Lung (tissue), 12 donors: ENCODE data around the gene MED13L. TPM values are rescaled to one million over a fixed set of nuclear protein-coding genes. Genes with fewer than 3 reads are reported as not detected.

Experiments used
- ATAC-seq: fragments of 200-7000 bp; cut with Tn5 transposase; one replicate; pipeline ENCODE4 v1.9.1; 2020; ENCODE audit warnings: moderate number of reproducible peaks; ENCODE audit not compliant: insufficient read depth, low FRiP score
- DNase-seq, 3 donors: peaks; one replicate each; pipeline ENCODE4 v3.0.0-alpha.2; 2013 to 2017
- H3K27ac ChIP-seq, 2 donors: one replicate each; pipeline ENCODE4 v1.5.1; 2013; ENCODE audit warnings: mild to moderate bottlenecking in 2 of 2, moderate library complexity in 2 of 2, control low read depth in 1 of 2, inconsistent platforms in 1 of 2, low read depth in 1 of 2, low read length in 1 of 2
- H3K27me3 ChIP-seq, 3 donors: one replicate each; pipeline ENCODE4 v1.5.1; 2013; ENCODE audit warnings: low read length in 2 of 3; ENCODE audit not compliant: control insufficient read depth in 3 of 3, insufficient read depth in 3 of 3
- H3K36me3 ChIP-seq, 4 donors: one replicate each; pipeline ENCODE4 v1.5.1; 2013; ENCODE audit warnings: low read length in 4 of 4, mild to moderate bottlenecking in 1 of 4, moderate library complexity in 1 of 4; ENCODE audit not compliant: control insufficient read depth in 4 of 4, insufficient read depth in 4 of 4
- H3K4me1 ChIP-seq, 5 donors: one replicate each; pipeline ENCODE4 v1.5.1; 2013; ENCODE audit warnings: low read length in 5 of 5, mild to moderate bottlenecking in 2 of 5, moderate library complexity in 1 of 5; ENCODE audit not compliant: control insufficient read depth in 5 of 5, insufficient read depth in 5 of 5
- H3K4me3 ChIP-seq: one replicate; pipeline ENCODE4 v1.5.1; 2013; ENCODE audit warnings: mild to moderate bottlenecking, control low read depth, moderate library complexity
- H3K9ac ChIP-seq, 2 donors: one replicate each; pipeline ENCODE4 v1.5.1; 2013; ENCODE audit warnings: low read length in 2 of 2, control low read depth in 1 of 2; ENCODE audit not compliant: insufficient read depth in 1 of 2
- H3K9me3 ChIP-seq, 4 donors: one replicate each; pipeline ENCODE4 v1.5.1; 2013; ENCODE audit warnings: low read length in 3 of 4, mild to moderate bottlenecking in 1 of 4, moderate library complexity in 1 of 4; ENCODE audit not compliant: control insufficient read depth in 4 of 4, insufficient read depth in 3 of 4
- WGBS, 2 donors: extraction: QIAGEN DNeasy Blood & Tissue Kit; methylation state at CpG; one replicate each; pipeline ENCODE4 v1.1.7; 2013; 5-methylcytosine and 5-hydroxymethylcytosine counted together
- polyA plus RNA-seq, 2 donors: library from polyadenylated mRNA; stranded (reverse); fragments of 200-250 nt; gene quantifications; one replicate each; pipeline ENCODE4 v1.2.1, GENCODE V29; 2013
- total RNA-seq, 2 donors: library from RNA; depleted of rRNA in 1 of 2; stranded (reverse); fragments of >200 nt in 1 of 2; gene quantifications; one replicate each; pipeline ENCODE4 v1.2.1, GENCODE V29; 2014 to 2021
- TF ChIP-seq, protein P1 (sequence below): IDR thresholded peaks from 2 replicates; pipeline ENCODE4 v1.5.1; 2012; ENCODE audit warnings: mild to moderate bottlenecking; ENCODE audit errors: control extremely low read depth, extremely low read depth
- donor health status: control.
- donor health status: control.
- donor health status: Bipolar disorder and iron deficiency.
- donor health status: healthy.
- donor health status: DM: yes; HTN: yes; CAD: no.

MED13L gene
- total and polyA plus RNA-seq, 4 donors: 18.2 to 329 (median 71.4) TPM

DNA sequence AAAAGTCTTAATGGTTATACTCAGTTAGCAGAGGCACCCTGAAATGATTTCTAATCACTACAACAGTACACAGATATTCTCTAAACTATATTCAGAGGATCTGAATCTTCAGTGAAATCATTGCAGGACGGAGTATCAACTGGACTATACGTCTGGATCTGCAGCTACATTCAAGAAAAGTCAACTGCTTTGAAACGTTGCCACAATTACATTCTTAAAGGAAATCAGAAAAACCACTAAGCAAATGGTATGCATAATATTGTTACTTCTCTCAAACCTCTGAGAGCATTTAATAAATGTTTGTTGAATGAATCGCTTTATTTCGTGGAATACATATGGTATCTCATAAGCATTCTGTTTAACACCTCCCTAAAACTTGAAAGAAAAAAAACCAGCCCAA is 67.4 kb downstream of the MED13L start:
- H3K36me3 ChIP-seq: no peaks in the 10 kb centered on the region
- H3K27ac ChIP-seq: no peak overlapping the region
- peaks cover 0 to 24% (median 3%) of the 10 kb centered on the region in 5 donors for H3K4me1 ChIP-seq
- ATAC-seq (no peak), DNase-seq (no peak)
- 73 to 76% methylated on average over 5 of the region's 5 CpGs for WGBS, 2 donors
- H3K9me3 ChIP-seq: no peaks in the 10 kb centered on the region
- H3K4me3 ChIP-seq: no peak overlapping the region
- no peak overlapping the region for H3K9ac ChIP-seq
- TF ChIP-seq, protein P1, sequence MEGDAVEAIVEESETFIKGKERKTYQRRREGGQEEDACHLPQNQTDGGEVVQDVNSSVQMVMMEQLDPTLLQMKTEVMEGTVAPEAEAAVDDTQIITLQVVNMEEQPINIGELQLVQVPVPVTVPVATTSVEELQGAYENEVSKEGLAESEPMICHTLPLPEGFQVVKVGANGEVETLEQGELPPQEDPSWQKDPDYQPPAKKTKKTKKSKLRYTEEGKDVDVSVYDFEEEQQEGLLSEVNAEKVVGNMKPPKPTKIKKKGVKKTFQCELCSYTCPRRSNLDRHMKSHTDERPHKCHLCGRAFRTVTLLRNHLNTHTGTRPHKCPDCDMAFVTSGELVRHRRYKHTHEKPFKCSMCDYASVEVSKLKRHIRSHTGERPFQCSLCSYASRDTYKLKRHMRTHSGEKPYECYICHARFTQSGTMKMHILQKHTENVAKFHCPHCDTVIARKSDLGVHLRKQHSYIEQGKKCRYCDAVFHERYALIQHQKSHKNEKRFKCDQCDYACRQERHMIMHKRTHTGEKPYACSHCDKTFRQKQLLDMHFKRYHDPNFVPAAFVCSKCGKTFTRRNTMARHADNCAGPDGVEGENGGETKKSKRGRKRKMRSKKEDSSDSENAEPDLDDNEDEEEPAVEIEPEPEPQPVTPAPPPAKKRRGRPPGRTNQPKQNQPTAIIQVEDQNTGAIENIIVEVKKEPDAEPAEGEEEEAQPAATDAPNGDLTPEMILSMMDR: no peak
- H3K27me3 ChIP-seq: no peaks in the 10 kb centered on the region

DNA sequence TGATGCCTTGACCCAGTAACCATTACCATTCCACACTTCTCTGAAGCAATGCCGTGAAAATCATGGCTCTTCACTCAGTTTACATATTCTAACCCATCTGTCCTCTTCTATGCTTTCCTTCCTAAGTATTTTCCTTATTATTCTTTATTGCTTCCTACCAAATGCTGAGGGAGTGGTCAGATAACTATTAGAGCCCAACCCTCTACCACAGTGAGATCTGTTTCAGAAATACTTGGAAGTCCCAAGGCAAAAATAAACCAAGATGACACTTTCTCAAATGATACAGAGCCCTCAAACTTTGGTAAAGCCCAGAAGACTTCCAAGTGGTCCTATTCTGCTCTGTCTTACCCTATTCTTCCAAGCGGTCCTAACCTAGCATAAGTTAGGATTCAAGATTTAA is 68.0 kb downstream of the MED13L start:
- H3K27ac ChIP-seq: no peak overlapping the region
- H3K9me3 ChIP-seq: no peaks in the 10 kb centered on the region
- H3K9ac ChIP-seq: no peak overlapping the region
- 83 to 91% methylated on average over 2 of the region's 2 CpGs for WGBS, 2 donors
- H3K27me3 ChIP-seq: no peaks in the 10 kb centered on the region
- peaks cover 0 to 30% (median 3%) of the 10 kb centered on the region in 5 donors for H3K4me1 ChIP-seq
- TF ChIP-seq, protein P1: no peak
- H3K36me3 ChIP-seq: no peaks in the 10 kb centered on the region
- ATAC-seq (no peak), DNase-seq (no peak)
- no peak overlapping the region for H3K4me3 ChIP-seq

DNA sequence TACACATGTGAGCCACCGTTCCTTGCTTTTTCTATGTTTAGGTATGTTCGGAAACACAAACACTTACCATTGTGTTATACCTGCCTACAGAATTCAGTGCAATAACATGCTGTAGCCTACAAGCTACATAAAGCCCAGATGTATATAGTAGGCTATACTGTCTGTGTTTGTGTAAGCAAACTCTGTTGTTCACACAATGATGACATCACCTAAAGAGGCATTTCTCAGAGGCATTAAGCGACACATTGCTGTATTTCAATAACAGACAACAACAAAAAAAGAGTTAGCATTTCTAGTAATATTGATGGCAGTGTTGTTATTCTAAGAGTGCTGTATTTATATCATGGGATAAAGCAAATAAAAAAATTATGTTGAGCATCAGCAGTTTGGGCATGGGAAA is 70.2 kb downstream of the MED13L start:
- H3K9ac ChIP-seq: no peak overlapping the region
- H3K36me3 ChIP-seq: no peaks in the 10 kb centered on the region
- peaks cover 0 to 32% (median 3%) of the 10 kb centered on the region in 5 donors for H3K4me1 ChIP-seq
- H3K27ac ChIP-seq: no peak overlapping the region
- H3K27me3 ChIP-seq: no peaks in the 10 kb centered on the region
- no peaks in the 10 kb centered on the region for H3K9me3 ChIP-seq
- DNase-seq (no peak), ATAC-seq (no peak)
- TF ChIP-seq, protein P1: no peak
- WGBS, 2 donors: 96 to 98% methylated on average over 3 of the region's 3 CpGs
- no peak overlapping the region for H3K4me3 ChIP-seq

DNA sequence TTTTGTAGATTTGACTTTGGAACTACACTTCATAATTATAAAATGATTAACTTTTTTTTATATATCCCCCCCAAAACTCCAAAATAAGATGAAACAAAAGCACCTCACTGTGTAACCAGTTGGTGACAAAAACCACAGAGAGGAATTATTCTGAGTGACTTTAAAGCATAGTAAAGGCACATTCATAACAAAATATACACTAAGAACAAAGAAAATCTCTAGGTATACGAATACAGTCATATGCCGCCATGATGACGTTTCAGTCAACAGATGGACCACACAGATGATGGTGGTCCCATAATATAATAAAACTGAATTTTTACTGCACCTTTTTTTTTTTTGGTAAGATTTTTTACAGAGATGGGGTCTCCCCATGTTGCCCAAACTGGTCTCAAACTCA is 70.7 kb downstream of the MED13L start:
- no peak for ATAC-seq
- Histone ChIP-seq H3K9me3 (no peaks in the 10 kb centered on the region), H3K4me1 (peaks cover 0 to 32% (median 3%) of the 10 kb centered on the region in 5 donors), H3K4me3 (no peak overlapping the region), H3K27me3 (no peaks in the 10 kb centered on the region), H3K36me3 (no peaks in the 10 kb centered on the region), H3K27ac (no peak overlapping the region), H3K9ac (no peak overlapping the region)
- no peak for DNase-seq
- TF ChIP-seq, protein P1: no peak
- WGBS, 2 donors: 96 to 99% methylated on average over 3 of the region's 3 CpGs
